Eye (tissue), 1 donor: ENCODE results near the gene PCDHA5.
A peak's percentile ranks its signal among the peaks of the same experiment; 100 is the strongest.

Experiments used
- DNase-seq: peaks from one replicate; pipeline ENCODE4 v3.0.0-alpha.2; 2015

PCDHA5 gene

DNA sequence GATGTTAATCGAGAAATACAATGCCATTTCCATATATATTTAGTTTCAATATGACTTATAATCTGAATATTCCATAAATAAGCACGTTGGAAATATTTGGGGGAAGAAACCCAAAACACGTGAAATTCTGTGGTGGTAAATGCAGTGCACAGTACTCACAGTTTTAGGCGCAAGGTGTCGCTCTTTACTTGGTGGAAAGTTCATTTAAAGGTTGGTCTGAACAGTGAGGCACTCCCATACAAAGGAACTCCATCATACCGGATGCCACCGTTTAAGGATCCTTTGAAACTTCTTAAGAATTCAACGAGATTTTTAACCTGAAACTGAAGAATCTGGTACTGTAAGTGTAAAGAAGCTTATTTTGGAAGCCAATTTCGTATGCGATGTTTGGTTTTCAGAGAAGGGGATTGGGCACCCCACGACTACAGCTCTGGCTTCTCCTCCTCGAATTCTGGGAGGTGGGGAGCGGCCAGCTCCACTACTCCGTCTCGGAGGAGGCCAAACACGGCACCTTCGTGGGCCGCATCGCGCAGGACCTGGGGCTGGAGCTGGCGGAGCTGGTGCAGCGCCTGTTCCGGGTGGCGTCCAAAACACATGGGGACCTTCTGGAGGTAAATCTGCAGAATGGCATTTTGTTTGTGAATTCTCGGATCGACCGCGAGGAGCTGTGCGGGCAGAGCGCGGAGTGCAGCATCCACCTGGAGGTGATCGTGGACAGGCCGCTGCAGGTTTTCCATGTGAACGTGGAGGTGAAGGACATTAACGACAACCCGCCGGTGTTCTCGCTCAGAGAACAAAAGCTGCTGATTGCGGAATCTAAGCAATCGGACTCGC is 47.5 kb downstream of the PCDHA5 start, which contains the start of gene PCDHA11:
Gene PCDHA11, plus strand, starts transcription at position 237 of the 834 bp plus-strand sequence. Its CDS starts 147 bp downstream, at position 384.
- peak; percentile 32 for DNase-seq

DNA sequence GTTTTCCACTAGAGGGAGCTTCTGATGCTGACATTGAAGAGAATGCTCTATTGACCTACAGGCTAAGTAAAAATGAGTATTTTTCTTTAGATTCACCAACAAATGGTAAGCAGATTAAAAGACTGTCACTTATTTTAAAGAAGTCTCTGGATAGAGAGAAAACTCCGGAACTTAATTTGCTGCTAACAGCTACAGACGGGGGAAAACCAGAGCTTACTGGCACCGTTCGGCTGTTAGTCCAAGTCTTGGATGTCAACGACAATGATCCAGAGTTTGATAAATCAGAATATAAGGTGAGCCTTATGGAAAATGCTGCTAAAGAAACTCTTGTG is 48.1 kb downstream of the PCDHA5 start:
- DNase-seq: no peak

DNA sequence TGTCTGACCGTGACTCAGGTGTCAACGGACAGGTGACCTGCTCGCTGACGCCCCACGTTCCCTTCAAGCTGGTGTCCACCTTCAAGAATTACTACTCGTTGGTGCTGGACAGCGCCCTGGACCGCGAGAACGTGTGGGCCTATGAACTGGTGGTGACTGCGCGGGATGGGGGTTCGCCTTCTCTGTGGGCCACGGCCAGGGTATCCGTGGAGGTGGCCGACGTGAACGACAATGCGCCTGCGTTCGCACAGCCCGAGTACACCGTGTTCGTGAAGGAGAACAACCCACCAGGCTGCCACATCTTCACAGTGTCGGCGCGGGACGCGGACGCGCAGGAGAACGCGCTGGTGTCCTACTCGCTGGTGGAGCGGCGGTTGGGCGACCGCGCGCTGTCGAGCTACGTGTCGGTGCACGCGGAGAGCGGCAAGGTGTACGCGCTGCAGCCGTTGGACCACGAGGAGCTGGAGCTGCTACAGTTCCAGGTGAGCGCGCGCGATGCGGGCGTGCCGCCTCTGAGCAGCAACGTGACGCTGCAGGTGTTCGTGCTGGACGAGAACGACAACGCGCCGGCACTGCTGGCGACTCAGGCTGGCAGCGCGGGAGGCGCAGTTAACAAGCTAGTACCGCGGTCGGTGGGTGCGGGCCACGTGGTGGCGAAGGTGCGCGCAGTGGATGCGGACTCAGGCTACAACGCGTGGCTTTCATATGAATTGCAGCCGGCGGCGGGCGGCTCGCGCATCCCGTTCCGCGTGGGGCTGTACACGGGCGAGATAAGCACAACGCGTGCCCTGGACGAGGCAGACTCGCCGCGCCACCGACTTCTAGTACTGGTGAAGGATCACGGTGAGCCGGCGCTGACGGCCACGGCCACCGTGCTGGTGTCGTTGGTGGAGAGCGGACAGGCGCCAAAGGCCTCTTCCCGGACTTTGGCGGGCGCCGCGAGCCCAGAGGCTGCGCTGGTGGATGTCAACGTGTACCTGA is 49.1 kb downstream of the PCDHA5 start:
- DNase-seq: no peak
